ENCODE data around the gene RPL6. TPM values are rescaled to one million over a fixed set of nuclear protein-coding genes. Genes with fewer than 3 reads are reported as not detected.
A peak's percentile ranks its signal among the peaks of the same experiment; 100 is the strongest.
"Not testable (repeated sequence)": the region's sequence is repeated elsewhere in the genome, so short reads cannot be mapped to it uniquely, and the experiment has no call there.

RPL6 gene
- total RNA-seq, result 772 TPM

DNA sequence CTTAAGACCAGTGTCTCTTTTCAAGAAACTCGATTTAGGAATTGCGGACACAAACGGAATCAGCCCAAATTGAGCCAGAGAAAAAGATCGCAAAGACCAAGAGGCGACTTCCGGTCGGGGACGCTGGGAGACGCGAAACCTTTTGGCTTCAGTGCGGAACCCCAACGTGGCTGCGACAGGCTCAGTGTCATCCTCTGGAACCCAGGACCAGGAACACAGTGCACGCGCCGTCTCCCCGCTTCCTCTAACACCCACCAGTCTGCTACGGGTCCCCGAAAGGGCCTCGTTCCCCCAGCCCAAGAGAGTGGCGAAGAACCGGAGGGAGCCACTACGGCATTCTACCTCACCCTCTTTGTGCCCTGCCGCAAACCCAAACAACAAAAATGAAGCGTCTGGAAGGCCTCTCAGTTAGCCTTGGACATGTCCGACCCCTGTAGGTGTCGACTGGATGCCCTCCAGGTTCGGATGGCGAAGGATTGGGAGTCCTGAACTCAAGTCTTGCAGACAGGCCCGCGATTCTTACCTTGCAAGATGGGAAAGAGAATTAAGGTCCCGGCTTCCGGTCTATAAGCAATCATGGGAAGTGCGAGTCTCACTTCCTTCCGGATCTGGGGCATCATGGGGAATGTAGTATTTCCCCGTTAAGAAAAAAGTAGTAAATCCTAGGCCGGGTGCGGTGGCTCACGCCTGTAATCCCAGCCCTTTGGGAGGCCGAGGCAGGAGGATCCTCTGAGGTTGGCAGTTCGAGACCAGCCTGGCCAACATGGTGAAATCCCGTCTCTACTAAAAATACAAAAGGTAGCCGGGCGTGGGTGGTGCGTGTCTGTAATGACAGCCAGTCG lies at the start of gene RPL6:
Gene RPL6, minus strand, starts transcription at position 542 of the 842 bp plus-strand sequence. CDS start 949 bp downstream, outside the sequence.
- intact Hi-C loops (cut with DNase I), result no loop called here
- DNase-seq (ENCODE audit: low spot score) (peak; percentile 83), ATAC-seq (peak; percentile 97)

DNA sequence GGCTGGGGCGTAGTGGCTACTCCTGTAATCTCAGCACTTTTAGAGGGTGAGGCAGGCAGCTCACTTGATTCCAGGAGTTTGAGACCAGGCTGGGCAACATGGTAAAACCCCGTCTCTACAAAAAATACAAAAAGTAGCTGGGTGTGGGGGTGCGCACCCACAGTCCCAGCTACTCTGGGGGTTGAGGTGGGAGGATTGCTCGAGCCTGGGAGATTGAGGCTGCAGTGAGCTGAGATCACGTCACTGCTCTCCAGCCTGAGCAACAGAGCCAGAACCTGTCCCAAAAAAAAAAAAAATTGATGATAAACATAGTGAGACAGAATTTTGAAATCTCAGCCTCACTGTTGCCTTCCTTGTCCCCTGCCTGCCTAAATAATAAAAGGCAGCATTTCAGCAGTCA lies 49.3 kb upstream of the RPL6 start:
- DNase-seq (ENCODE audit: low spot score) (no peak), ATAC-seq (no peak)
- intact Hi-C loops (cut with DNase I), result no loop called here

DNA sequence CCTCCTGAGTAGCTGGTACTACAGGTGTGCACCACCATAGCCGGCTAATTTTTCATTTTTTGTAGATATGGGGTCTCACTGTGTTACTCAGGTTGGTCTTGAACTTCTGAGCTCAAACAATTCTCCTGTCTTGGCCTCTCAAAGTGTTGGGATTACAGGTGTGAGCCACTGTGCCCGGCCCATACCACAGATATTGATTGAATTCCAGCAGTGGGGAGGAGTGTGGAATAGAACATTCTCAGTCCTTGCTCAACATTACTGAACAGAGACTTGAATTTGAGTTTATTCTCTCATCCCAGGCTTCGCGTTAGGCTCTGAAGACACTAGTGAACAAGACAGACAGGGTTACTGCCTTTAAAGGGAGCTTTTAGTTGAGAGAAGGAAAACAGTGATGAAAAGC lies 48.9 kb upstream of the RPL6 start:
- ATAC-seq (no peak), DNase-seq (ENCODE audit: low spot score) (no peak)
- intact Hi-C loops (cut with DNase I), result no loop called here

DNA sequence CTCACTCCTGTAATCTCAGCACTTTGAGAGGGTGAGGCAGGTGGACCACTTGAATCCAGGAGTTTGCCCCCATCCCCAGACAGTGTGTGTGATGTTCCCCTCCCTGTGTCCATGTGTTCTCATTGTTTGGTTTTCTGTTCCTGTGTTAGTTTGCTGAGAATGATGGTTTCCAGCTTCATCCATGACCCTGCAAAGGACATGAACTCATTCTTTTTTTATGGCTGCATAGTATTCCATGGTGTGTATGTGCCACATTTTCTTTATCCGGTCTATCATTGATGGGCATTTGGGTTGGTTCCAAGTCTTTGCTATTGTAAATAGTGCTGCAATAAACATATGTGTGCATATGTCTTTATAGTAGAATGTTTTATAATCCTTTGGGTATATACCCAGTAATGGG lies 47.7 kb upstream of the RPL6 start:
- not testable (repeated sequence) for ATAC-seq

DNA sequence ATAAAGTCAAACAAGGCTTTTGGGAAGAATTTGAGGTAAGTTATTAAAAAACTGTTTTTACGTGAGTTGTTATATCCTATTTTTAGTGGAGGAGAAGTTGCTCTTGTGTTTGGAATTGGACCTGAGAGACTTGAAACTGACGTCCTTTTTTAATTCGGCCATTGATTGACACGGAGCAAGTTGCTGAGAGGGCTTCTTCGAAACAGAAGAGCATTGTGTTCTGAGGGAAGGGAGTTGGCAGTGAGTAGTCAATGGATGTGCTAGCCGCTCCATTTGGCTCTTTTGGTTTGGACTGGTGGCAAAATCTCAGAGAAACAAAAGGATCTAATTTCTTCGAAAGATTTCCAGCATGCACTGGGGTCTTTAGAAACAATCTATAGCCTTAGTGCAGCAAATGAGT lies 46.6 kb upstream of the RPL6 start:
- intact Hi-C loops (cut with DNase I), result no loop called here
- no peak for DNase-seq (ENCODE audit: low spot score)
- ATAC-seq, result no peak

More for the DNA sequence above, 47.7 kb upstream of the RPL6 start:
- DNase-seq (ENCODE audit: low spot score); intact Hi-C loops (cut with DNase I): not testable (repeated sequence)

DNA sequence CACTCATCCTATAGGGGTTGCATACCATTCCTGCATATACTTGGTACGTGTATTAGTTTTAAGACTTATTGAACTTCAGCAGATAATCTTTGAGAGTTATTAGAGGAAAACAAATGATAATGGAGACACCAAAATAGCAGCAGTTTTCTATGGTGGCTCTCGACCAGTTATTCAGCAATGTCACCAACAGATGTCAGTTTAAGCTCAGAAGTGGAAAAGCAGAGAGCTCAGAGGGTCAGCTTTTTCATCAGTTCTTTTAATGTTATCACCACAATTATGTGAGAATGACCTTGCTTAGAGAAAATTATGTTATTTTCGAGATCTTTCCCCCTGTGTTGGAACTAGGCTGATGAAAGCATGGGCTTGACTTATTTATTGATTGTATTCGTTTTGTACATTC lies 41.3 kb upstream of the RPL6 start:
- DNase-seq (ENCODE audit: low spot score), result no peak
- intact Hi-C loops (cut with DNase I), result no loop called here
- no peak for ATAC-seq

DNA sequence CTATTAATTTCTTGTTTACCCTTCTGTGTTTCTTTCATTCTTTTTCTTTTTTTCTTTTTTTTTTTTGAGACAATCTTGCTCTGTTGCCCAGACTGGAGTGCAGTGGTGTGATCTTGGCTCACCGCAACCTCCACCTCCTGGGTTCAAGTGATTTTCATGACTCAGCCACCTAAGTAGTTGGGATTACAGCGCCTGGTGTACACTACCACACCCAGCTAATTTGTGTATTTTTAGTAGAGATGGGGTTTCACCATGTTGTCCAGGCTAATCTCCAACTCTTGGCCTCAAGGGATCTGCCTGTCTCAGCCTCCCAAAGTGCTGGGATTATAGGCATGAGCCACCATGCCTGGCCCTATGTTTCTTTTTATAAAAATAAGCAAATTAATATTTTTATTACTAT lies 38.8 kb upstream of the RPL6 start:
- ATAC-seq; intact Hi-C loops (cut with DNase I); DNase-seq (ENCODE audit: low spot score): not testable (repeated sequence)

DNA sequence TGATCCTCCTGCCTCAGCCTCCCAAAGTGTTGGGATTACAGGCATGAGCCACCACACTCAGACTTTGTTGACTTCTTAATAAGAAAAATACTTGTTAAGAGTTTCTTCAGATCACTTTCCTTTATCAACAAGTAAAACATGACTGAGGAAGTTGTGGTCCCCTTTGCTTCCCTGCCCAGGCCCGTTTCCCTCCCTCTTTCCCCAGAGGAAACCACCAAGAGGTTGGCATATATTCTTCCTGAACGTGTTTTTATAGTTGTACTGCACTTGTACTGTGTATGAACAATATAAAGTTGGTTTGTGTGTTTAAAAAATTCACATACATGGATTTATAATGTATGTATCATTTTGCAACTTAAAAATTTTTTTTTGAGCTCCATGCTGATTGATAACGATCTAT lies 37.7 kb upstream of the RPL6 start:
- no peak for ATAC-seq
- no peak for DNase-seq (ENCODE audit: low spot score)
- intact Hi-C loops (cut with DNase I), result no loop called here

DNA sequence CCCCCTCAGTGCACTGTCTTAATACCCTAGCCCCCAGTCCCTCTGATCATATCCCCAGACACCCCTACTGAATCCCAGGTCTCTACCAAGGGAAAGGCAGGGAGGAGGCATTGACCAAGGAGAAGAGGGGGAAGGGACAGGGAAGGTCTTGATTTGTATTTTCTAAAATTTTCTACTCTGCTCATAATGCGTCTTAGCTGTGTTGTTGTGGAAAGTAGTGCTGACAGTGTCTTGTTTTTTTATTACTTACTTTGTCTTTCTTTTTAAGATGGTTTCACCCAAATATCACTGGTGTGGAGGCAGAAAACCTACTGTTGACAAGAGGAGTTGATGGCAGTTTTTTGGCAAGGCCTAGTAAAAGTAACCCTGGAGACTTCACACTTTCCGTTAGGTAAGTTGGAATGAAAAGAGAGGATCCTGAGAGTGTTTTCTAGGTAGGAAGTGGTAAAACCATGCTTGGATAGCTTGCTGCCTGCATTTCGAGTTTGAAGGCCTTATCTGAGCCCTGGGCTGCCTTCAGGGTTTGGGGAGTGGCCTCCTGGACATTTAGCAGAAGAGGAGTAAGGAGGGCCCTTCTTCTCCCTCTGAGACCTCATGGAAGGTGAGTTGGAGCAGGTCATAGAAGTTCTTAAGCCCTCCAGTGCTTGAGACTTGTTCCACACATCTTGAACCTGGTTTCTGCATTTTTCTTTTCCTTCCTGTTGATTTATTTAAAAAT lies 36.8 kb upstream of the RPL6 start:
- intact Hi-C loops (cut with DNase I), result no loop called here
- DNase-seq (ENCODE audit: low spot score) (no peak), ATAC-seq (no peak)

DNA sequence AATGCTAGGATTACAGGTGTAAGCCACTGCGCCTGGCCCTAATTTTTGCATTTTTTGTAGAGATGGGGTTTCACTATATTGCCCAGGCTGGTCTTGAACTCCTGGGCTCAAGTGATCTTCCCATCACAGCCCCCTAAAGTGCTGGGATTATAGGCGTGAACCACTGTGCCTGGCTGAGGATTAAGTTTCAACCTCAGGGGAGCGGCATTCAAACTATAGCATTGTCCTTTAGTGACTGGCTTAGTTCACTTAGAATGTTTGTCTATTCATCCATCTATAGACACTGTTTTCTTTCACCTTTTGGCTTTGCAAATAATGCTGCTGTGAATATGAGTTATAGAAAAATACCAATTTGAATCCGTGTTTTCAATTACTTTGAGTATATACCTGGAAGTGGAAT lies 34.5 kb upstream of the RPL6 start:
- intact Hi-C loops (cut with DNase I), result no loop called here
- ATAC-seq (no peak), DNase-seq (ENCODE audit: low spot score) (no peak)

DNA sequence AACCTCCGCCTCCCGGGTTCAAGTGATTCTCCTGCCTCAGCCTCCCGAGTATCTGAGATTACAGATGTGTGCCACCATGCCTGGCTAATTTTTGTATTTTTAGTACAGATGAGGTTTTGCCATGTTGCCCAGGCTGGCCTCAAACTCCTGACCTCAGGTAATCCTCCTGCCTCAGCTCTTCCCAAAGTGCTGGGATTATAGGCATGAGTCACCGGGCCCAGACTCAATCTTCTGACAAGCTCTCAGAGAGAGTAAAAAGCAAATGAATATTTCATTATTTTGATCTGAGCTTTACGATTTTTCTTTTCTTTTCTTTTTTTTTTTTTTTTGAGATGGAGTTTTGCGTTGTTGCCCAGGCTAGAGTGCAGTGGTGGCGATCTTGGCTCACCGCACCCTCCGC lies 31.2 kb upstream of the RPL6 start:
- intact Hi-C loops (cut with DNase I); ATAC-seq; DNase-seq (ENCODE audit: low spot score): not testable (repeated sequence)

DNA sequence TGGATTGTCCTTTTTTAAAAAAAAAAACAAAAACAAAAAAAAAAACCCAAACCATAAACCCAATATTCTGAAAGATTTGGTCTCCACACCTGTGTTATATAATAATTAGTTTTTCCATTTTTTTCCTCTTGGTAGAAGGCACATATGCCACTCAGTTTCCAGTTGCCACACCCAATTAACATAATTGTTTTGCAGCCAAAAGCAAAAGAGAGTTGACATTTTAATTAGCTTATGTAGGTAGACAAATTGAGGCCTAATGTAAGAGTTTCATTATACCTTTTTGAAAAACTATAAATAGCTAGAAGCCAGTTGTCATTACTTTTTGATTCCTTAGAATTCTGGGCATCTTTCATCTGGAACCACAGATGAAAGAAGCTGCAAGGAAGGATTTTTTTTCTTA lies 30.4 kb upstream of the RPL6 start:
- no peak for ATAC-seq
- no peak for DNase-seq (ENCODE audit: low spot score)
- intact Hi-C loops (cut with DNase I), result no loop called here

DNA sequence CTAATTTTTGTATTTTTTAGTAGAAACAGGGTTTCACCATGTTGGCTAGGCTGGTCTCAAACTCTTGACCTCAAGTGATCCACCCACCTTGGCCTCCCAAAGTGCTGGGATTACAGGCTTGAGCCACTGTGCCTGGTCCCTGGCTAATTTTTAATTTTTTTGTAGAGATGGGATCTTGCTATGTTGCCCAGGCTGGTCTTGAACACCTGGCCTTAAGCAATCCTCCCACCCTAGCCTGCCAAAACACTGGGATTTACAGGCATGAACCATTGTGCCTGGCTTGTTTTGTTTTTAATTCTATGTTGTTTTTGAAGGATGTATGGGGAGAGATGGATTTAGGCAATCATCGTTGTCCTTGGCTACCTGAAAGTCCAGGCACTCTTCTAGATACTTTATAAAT lies 29.2 kb upstream of the RPL6 start:
- ATAC-seq; DNase-seq (ENCODE audit: low spot score); intact Hi-C loops (cut with DNase I): not testable (repeated sequence)

DNA sequence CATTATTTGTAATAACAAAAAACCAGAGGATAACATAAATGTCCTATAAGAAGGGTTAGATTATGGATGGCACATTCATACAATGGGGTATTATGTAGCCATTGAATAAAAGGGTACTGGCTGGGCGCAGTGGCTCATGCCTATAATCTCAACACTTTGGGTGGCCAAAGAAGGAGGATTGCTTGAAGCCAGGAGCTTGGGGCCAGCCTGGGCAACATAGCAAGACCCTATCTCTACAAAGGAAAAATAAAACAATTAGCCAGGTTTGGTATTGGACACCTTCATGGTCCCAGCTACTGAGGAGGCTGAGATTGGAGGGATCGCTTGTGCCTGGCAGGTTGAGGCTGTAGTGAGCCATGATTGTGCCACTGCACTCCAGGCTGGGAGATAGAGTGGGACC lies 24.1 kb upstream of the RPL6 start:
- intact Hi-C loops (cut with DNase I), result no loop called here
- ATAC-seq (no peak), DNase-seq (ENCODE audit: low spot score) (no peak)

DNA sequence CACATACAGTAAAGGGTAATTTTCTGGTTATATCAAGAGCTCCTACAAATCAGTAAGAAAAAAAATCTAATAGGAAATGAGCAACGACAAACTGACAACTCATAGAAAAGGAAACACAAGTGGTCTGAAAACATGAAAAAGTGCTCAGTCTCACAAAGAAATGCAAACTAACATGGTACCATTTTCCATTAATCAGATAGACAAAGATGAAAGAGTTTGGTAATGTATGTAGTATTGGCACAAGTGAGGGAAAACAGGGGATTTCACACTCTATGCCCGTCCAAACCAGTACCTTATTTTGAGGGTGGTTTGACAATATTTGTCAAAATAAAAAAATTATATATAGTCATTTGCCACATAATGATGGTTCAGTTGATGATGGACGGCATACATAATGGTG lies 22.6 kb upstream of the RPL6 start:
- intact Hi-C loops (cut with DNase I), result no loop called here
- no peak for DNase-seq (ENCODE audit: low spot score)
- ATAC-seq, result no peak

DNA sequence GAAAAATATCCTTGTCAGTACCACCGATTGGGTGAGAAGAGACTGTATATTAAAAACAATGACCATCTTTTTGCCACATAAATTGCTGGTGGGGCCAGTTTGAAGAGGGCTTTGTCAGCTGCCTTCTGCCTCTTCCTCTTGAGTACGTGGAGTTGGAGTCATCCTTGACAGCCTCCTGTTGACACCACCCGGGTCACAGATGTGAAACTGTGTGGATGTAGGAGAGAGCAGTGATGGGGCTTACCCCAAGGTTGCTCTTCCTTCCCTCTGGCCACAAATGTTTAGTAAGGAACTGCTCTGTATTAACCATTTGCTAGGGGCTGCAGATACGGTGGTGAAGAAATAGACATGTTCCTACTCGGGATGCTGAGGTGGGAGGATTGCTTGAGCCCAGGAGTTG lies 21.5 kb upstream of the RPL6 start:
- no peak for DNase-seq (ENCODE audit: low spot score)
- intact Hi-C loops (cut with DNase I), result no loop called here
- ATAC-seq, result no peak

DNA sequence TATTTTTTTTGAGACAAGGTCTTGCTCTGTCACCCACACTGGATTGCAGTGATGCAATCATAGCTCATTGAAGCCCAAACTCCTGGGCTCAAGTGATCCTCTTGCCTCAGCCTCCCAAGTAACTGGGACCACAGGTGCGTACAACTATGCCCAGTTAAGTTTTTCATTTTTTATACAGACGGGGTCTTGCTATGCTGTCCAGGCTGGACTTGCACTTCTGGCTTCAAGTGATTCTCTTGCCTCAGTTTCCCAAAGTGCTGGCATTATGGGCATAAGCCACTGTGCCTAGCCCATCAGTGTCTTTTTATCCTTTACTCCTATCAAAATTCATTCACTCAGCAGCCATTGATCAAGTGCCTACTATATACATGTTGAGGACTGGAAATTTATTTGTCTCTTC lies 18.4 kb upstream of the RPL6 start:
- intact Hi-C loops (cut with DNase I), result no loop called here
- DNase-seq (ENCODE audit: low spot score) (no peak), ATAC-seq (no peak)

DNA sequence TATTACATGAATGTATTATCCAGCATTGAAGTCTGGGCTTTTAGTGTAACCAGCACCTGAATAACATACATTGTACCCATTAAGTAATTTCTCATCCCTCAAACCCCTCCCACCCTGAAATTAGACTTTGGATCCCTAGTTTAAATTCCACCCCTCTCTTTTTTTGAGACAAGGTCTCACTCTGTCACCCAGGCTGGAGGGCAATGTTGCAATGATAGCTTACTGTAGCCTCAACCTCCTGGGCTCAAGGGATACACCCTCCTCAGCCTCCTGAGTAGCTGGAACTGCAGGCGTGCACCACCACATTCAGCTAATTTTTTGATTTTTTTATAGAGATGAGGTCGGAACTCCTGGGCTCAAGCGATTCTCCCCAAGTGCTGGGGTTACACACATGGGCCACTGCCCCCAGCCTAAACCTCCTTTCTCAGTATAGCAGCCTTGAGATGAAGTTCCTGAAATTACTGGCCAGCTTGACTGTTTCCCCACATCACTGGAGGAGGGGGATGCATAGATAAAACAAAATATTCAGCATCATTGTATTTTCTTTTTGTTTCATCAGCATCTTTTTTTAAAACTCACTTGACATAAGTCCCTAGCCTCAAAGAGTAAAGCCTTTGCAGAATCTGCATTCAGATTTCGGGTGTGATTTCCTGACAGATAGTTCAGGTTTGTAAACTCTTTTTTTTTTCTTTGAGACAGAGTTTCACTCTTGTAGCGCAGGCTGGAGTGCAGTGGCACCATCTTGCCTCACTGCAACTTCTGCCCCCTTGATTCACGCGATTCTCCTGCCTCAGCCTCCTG lies 16.4 kb upstream of the RPL6 start:
- intact Hi-C loops (cut with DNase I), result no loop called here
- DNase-seq (ENCODE audit: low spot score) (no peak), ATAC-seq (no peak)

DNA sequence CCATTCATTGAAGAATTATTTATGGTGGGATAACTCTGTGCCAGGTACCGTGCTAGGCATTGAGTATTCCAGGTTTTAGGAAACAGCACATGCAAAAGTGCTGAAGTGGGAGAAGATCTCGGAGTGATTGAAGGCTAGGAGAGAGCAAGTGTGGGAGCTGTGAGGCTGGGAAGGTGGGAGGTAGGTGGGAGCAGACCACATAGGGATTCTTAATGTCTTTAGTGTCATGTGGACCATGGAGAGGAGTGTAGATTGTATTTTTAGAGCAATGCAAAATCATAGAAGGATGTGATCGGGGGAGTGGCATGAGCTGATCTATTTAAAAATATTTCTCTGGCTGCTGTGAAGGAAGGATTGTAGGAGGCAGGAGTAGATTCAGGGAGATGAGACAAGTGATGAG lies 14.7 kb upstream of the RPL6 start:
- ATAC-seq, result no peak
- intact Hi-C loops (cut with DNase I), result no loop called here
- no peak for DNase-seq (ENCODE audit: low spot score)

DNA sequence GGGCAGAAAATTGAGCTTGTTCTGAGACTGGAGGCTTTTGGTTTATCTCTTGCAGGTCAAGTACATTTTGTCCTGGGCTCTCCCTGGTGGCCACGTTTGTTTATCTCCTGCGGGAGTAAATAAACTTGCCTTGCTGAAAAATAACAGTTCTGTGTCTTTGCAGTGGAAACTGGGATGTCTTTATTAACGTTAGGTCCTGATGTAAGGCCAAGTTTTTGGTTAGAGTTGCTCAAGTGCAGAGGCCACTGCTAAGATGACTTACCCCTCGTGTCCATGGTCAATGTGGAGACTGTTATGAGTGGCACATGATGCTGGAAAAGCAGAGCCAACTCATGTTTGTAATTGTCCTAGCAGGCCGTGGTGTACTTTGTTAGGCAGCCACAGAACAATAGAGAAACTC lies 13.1 kb upstream of the RPL6 start:
- intact Hi-C loops (cut with DNase I), result no loop called here
- DNase-seq (ENCODE audit: low spot score) (no peak), ATAC-seq (peak; percentile 84)

Measured in sciatic nerve (tissue), 2 donors.